Suprapubic skin (tissue), 4 donors: ENCODE data around the gene TPK1. TPM values are rescaled to one million over a fixed set of nuclear protein-coding genes. Genes with fewer than 3 reads are reported as not detected.
"Not testable (repeated sequence)": the region's sequence is repeated elsewhere in the genome, so short reads cannot be mapped to it uniquely, and the experiment has no call there.

ENCODE experiments used
- DNase-seq, 2 donors: peaks; one replicate each; pipeline ENCODE4 v3.0.0-alpha.2; 2019; ENCODE audit warnings: low spot score in 2 of 2
- H3K27ac ChIP-seq: fragments of 200-600 bp; sonication (generic); one replicate; pipeline ENCODE4 v1.5.1; 2019
- H3K27me3 ChIP-seq: fragments of 200-600 bp; sonication (generic); one replicate; pipeline ENCODE4 v1.5.1; 2019
- H3K36me3 ChIP-seq: fragments of 200-600 bp; sonication (generic); one replicate; pipeline ENCODE4 v1.5.1; 2019
- H3K4me1 ChIP-seq: fragments of 200-600 bp; sonication (generic); one replicate; pipeline ENCODE4 v1.5.1; 2019
- H3K4me3 ChIP-seq: fragments of 200-600 bp; sonication (generic); one replicate; pipeline ENCODE4 v1.5.1; 2019; ENCODE audit warnings: mild to moderate bottlenecking
- H3K9me3 ChIP-seq: fragments of 200-600 bp; sonication (generic); one replicate; pipeline ENCODE4 v1.5.1; 2019
- CTCF ChIP-seq, 2 donors: fragments of 200-600 bp in 1 of 2; fragments of 450-650 bp in 1 of 2; sonication (generic) in 1 of 2; IDR thresholded peaks; one replicate each; pipeline ENCODE4 v1.5.1; 2016 to 2019; ENCODE audit warnings: antibody characterized with exemption in 2 of 2, mild to moderate bottlenecking in 1 of 2, moderate library complexity in 1 of 2
- EP300 ChIP-seq: sonication (generic); formaldehyde crosslinking; IDR thresholded peaks from one replicate; pipeline ENCODE4 v1.6.1; 2017; ENCODE audit warnings: antibody characterized with exemption
- POLR2A ChIP-seq, 2 donors: fragments of 450-650 bp; IDR thresholded peaks; one replicate each; pipeline ENCODE4 v1.6.1; 2017; ENCODE audit warnings: antibody characterized with exemption in 2 of 2, mild to moderate bottlenecking in 2 of 2, moderate library complexity in 2 of 2
- POLR2AphosphoS5 ChIP-seq, 3 donors: sonication (generic); formaldehyde crosslinking; IDR thresholded peaks; one replicate each; pipeline ENCODE4 v1.6.1; 2017; ENCODE audit warnings: antibody characterized with exemption in 3 of 3
- WGBS: methylation state at CpG from one replicate; pipeline ENCODE4 v1.1.5; 2018; 5-methylcytosine and 5-hydroxymethylcytosine counted together
- total RNA-seq, 4 donors: library from RNA; depleted of rRNA; stranded (reverse); fragments of >200 nt; gene quantifications; one replicate each; pipeline ENCODE4 v1.1.0, GENCODE V29; 2016

Gene TPK1
- total RNA-seq, 4 donors from 2014 or later = 1.4 to 3.9 (median 2.8) TPM

- H3K9me3 ChIP-seq = no peaks in the 10 kb centered on the region
- H3K4me1 ChIP-seq = no peaks in the 10 kb centered on the region
- H3K27ac ChIP-seq = no peak overlapping the region
- no peaks in the 10 kb centered on the region for H3K36me3 ChIP-seq
- WGBS = 45% methylated on average over 5 of the region's 5 CpGs
- TF ChIP-seq POLR2AphosphoS5 (IDR thresholded peaks at IDR 0.05) = no peak
- no peak for TF ChIP-seq EP300
- TF ChIP-seq POLR2A (IDR thresholded peaks at IDR 0.05) = no peak
- TF ChIP-seq CTCF (IDR thresholded peaks at IDR 0.05) = no peak
- no peak overlapping the region for H3K4me3 ChIP-seq
- DNase-seq = no peak
- no peaks in the 10 kb centered on the region for H3K27me3 ChIP-seq
Observed at GRCh38 chr7:144439717-144440205, 396.1 kb downstream of the TPK1 start.

GRCh38 chr7:144438759-144439158, 397.1 kb downstream of the TPK1 start:
- H3K4me1 ChIP-seq = no peaks in the 10 kb centered on the region
- TF ChIP-seq CTCF (IDR thresholded peaks at IDR 0.05) (no peak), POLR2AphosphoS5 (IDR thresholded peaks at IDR 0.05) (no peak), POLR2A (IDR thresholded peaks at IDR 0.05) (no peak), EP300 (no peak)
- H3K36me3 ChIP-seq = no peaks in the 10 kb centered on the region
- WGBS = 98% methylated on average over 3 of the region's 3 CpGs
- no peaks in the 10 kb centered on the region for H3K9me3 ChIP-seq
- H3K27ac ChIP-seq = no peak overlapping the region
- no peak overlapping the region for H3K4me3 ChIP-seq
- H3K27me3 ChIP-seq = no peaks in the 10 kb centered on the region
- no peak for DNase-seq

GRCh38 chr7:144437370-144438191, 398.3 kb downstream of the TPK1 start:
- WGBS = 60% methylated on average over 4 of the region's 4 CpGs

GRCh38 chr7:144436500-144436899, 399.4 kb downstream of the TPK1 start:
- no peak for TF ChIP-seq EP300
- TF ChIP-seq POLR2A (IDR thresholded peaks at IDR 0.05) = no peak
- no peak for TF ChIP-seq POLR2AphosphoS5 (IDR thresholded peaks at IDR 0.05)
- TF ChIP-seq CTCF (IDR thresholded peaks at IDR 0.05) = no peak
- H3K9me3 ChIP-seq = no peaks in the 10 kb centered on the region
- DNase-seq = no peak
- H3K4me3 ChIP-seq = no peak overlapping the region
- H3K27me3 ChIP-seq = no peaks in the 10 kb centered on the region
- H3K4me1 ChIP-seq = no peaks in the 10 kb centered on the region
- 74% methylated on average over 9 of the region's 9 CpGs for WGBS
- H3K36me3 ChIP-seq = no peaks in the 10 kb centered on the region
- no peak overlapping the region for H3K27ac ChIP-seq

More at GRCh38 chr7:144437370-144438191, 398.3 kb downstream of the TPK1 start:
- H3K27me3 ChIP-seq = no peaks in the 10 kb centered on the region
- H3K27ac ChIP-seq = no peak overlapping the region
- H3K9me3 ChIP-seq = no peaks in the 10 kb centered on the region
- TF ChIP-seq CTCF (IDR thresholded peaks at IDR 0.05) (peak in 1 of 2 donors; percentile 28), POLR2AphosphoS5 (IDR thresholded peaks at IDR 0.05) (no peak)
- H3K4me3 ChIP-seq = no peak overlapping the region
- no peaks in the 10 kb centered on the region for H3K4me1 ChIP-seq
- peak in 1 of 2 donors; percentile 67 for DNase-seq
- H3K36me3 ChIP-seq = no peaks in the 10 kb centered on the region

GRCh38 chr7:144428431-144428830, 407.4 kb downstream of the TPK1 start:
- H3K9me3 ChIP-seq = no peaks in the 10 kb centered on the region
- no peak for TF ChIP-seq EP300
- TF ChIP-seq POLR2AphosphoS5 (IDR thresholded peaks at IDR 0.05) = no peak
- no peaks in the 10 kb centered on the region for H3K27me3 ChIP-seq
- no peak for DNase-seq
- no peak overlapping the region for H3K27ac ChIP-seq
- no peaks in the 10 kb centered on the region for H3K36me3 ChIP-seq
- 80% methylated on average over 2 of the region's 2 CpGs for WGBS
- no peaks in the 10 kb centered on the region for H3K4me1 ChIP-seq
- H3K4me3 ChIP-seq = no peak overlapping the region

- not testable (repeated sequence) for H3K27ac ChIP-seq, H3K4me3 ChIP-seq, DNase-seq, H3K36me3 ChIP-seq, H3K4me1 ChIP-seq, H3K27me3 ChIP-seq, H3K9me3 ChIP-seq
- WGBS = 49% methylated on average over 2 of the region's 2 CpGs
Observed at GRCh38 chr7:144427539-144427938, 408.3 kb downstream of the TPK1 start.

- H3K4me3 ChIP-seq, H3K36me3 ChIP-seq, H3K27me3 ChIP-seq, H3K27ac ChIP-seq, H3K9me3 ChIP-seq, DNase-seq, H3K4me1 ChIP-seq: not testable (repeated sequence)
- WGBS = 60% methylated on average over 4 of the region's 4 CpGs
Observed at GRCh38 chr7:144418931-144419330, 416.9 kb downstream of the TPK1 start.
